LoVo (cell line): ENCODE data around the gene CTDSP2.
"Not testable (repeated sequence)": the region's sequence is repeated elsewhere in the genome, so short reads cannot be mapped to it uniquely, and the experiment has no call there.

ENCODE experiments used
- DNase-seq: peaks from one replicate; pipeline ENCODE4 v3.0.0-alpha.2; 2016; ENCODE audit warnings: low spot score

Gene CTDSP2

GRCh38 chr12:57881475-57881874 lies 34.9 kb upstream of the CTDSP2 start:
- DNase-seq: peak; percentile 55

GRCh38 chr12:57881035-57881434 lies 34.5 kb upstream of the CTDSP2 start:
- DNase-seq: not testable (repeated sequence)

DNA sequence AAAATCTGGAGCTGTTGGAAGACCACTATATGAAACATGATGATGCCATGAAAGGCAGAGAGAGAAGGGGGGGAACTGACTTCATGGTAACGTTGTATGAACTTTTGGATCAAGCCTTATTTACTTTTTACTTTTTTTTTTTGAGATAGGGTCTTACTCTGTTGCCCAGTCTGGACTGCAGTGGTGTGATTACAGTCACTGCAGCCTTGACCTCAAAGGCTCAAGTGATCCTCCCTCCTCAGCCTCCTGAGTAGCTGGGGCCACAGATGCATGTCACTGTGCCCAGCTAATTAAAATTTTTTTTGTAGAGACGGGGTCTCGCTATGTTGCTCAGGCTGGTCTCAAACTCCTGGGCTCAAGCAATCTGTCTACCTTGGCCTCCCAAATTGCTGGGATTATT lies 31.3 kb upstream of the CTDSP2 start:
- no peak for DNase-seq

DNA sequence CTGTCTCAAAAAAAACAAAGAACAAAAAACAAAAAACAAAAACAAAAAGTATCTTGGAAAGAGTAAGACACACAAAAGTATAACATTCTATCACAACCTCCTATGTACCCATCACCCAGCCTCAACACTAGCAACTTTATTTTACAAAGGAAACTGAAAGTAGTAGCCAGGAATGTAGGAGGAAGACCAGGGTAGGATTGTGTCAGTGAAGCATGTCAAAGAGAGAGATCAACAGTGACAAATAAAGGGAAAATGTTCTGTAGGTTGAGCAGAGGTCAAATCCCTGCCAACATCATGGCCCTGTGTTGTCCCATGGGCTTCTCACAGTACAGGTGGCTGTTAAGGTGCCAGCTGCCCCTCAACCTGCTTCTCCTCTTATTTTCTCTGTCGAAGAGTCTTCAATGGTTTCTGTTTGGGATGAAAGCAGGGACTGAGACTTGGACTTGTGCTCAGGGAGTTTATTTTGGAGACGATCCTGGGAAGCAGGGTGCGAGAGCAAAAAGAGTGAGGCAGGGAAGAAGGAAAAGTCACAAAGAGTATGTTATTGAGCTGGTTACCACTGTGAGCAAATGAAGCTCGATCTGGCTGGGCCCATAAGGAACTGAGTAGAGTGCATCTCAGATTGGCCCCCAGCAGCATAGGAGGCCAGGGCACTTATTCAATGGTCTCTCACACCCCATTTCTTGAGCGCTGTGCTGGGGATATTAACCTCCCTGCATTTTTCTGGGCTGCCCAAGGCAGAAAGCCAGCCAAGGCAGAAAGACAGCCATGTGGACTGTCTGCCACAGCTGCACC lies 29.4 kb upstream of the CTDSP2 start:
- no peak for DNase-seq

- no peak for DNase-seq
Observed at GRCh38 chr12:57874166-57875108, 27.9 kb upstream of the CTDSP2 start.

DNA sequence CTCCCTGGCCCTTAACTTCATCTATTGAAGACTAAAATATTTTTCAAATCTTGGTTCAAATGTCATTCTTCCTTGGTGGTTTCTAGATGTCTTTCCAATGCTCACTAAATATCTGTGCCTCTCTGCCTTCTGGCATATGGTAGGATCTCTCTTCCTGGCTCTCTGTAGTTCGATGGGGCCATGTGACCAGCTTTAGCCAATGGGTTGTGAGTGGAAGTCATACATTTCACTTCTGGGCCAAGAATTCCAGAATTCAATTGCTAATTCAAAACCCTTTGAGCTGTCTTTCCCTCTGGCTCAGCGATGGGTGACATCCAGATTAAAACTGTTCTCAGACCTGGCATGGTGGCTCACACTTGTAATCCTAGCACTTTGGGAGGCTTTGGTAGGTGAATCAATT lies 25.8 kb upstream of the CTDSP2 start:
- no peak for DNase-seq

GRCh38 chr12:57869927-57870318 lies 23.4 kb upstream of the CTDSP2 start:
- DNase-seq: no peak

GRCh38 chr12:57869298-57869926 lies 22.9 kb upstream of the CTDSP2 start:
- DNase-seq: no peak

GRCh38 chr12:57868851-57869268 lies 22.3 kb upstream of the CTDSP2 start:
- DNase-seq: no peak

GRCh38 chr12:57868221-57868620 lies 21.7 kb upstream of the CTDSP2 start:
- DNase-seq: no peak

- no peak for DNase-seq
Observed at GRCh38 chr12:57866308-57867019, 19.9 kb upstream of the CTDSP2 start.

GRCh38 chr12:57865084-57865751 lies 18.7 kb upstream of the CTDSP2 start:
- peak; percentile 82 for DNase-seq

DNA sequence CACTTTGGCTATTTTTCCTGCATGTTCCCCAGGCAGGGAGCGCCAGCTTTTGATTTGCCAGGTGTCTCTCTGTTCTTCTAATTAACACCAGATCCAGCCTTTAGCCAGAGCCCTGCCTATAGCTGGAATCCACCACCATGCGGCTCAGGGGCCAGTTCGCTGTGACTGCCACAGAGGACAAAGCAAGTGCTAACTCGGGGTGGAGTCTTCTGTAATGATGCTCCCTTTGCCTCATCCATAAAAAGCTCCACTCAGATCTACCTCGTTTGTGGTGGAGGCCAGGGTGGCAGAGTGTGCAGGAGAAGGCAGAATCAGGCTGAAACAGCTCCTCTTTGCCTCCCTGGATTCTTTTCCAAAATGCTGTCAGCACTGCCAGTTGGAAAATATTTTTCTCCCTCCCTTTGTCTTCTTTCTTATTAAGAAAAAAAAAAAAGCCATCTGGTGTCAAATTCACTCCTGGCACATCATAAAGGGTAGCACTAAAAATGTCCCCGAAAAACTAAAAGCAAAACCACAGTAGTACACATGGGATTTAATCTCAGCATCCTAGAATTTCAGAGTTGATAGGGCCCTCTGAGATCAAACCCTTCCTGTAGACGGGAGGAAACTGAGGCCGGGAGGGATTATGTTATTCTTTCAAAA lies 18.0 kb upstream of the CTDSP2 start:
- no peak for DNase-seq

DNA sequence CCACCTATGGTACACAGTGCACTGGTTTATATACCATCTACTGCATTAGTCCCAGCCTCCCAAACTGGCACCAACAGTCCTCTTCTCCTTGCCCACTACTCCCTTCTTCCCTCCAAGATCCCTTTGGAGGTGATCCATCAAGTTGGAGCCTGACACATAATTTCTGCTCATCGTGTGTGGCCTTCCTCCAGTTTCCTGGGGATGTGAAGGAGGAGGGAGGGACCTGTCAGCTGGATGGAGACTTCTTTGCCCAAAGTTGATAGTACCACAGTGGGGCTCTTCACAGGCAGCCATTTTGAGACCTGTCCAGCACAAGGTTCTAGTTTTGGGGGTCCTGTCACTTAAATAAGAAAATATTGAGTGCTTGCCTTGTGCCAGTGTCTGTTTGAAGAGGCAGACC lies 17.1 kb upstream of the CTDSP2 start:
- no peak for DNase-seq

DNA sequence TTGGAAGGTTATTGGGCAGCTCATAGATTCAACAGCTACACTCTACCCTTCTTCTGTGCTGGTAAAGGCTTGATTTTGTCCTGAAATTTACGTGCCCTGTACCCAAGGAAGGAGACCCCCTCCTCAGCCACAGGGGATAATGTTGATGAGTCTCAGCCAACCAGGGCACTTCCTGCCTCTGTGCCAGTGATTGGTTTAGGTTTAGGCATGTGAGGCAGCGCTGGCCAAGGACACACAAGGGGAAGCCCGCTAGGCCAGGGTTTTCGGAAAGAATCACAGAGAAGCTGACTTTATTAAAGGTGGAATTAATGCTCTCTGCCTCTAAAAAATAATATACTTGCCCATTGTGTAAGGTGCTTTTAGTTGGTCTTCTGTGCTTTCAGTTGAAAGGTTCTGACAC lies 15.4 kb upstream of the CTDSP2 start:
- DNase-seq: no peak

GRCh38 chr12:57860883-57861282 lies 14.4 kb upstream of the CTDSP2 start:
- not testable (repeated sequence) for DNase-seq

GRCh38 chr12:57859121-57859520 lies 12.6 kb upstream of the CTDSP2 start:
- no peak for DNase-seq

GRCh38 chr12:57858123-57858522 lies 11.6 kb upstream of the CTDSP2 start:
- DNase-seq: not testable (repeated sequence)

DNA sequence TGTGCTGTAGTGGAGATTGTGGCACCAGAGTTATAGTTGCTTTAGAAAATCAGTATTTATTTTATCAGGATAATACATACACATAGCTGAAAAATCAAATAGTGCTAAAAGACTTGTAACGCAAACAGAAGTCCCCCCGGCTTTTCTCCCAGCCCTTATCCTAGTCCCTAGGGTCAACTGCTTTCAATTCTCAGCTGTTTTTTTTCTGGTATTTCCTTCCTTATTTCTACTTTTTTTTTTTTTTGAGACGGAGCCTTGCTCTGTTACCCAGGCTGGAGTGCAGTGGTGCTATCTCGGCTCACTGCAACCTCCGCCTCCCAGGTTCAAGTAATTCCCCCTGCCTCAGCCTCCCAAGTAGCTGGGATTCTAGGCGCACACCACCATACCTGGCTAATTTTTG lies 8.4 kb upstream of the CTDSP2 start:
- DNase-seq: no peak

DNA sequence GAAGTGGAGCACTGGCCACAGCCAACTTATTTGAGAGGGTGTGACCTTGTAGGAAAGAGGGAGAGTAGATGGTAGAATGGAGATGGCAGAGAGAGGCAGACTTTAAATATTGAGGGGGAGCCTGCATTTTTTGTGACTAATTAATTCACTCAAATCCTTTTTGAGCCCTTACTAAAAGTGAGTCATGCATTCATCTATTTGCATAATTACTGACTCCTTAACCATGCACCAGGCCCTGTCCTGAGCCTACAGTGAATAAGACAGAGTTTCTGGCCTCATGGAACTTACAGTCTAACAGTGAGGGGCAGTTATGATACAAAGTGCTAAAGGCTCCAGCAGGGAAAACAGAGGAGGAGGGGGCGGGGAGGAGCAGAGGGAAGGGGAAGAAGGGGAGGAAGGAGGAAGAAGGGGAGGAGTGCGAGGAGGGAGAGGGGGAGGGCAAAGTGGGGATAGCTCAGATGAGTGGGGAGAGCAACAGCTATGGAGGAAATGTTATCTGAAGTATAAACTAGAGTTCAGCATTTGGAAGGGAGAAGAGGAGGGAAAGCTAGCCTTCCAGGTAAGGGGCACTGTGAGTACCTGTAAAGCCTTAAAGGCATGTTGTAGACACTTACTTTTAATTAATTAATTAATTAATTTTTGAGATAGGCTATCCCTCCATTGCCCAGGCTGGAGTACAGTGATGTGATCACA lies 7.5 kb upstream of the CTDSP2 start:
- DNase-seq: no peak
